ENCODE results near the gene ECSIT.
"Not testable (repeated sequence)": the region's sequence is repeated elsewhere in the genome, so short reads cannot be mapped to it uniquely, and the experiment has no call there.

Gene ECSIT

DNA sequence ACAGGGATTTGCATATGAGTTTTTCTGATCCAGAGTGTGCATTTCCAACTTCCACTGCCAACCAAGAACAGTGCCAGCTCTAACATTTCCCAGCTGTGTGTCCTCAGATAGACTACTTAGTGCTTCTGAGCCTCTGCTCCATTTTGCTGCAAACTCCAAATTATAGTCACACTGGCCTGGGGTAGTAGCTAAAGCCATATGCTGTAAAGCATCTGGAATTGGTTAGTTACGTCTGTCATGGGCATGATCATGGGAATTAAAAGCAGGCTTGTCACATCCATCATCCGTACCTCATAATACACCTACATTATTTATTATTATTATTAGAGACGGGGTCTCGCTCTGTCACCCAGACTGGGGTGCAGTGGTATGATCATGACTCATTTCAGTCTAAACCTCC, 55.2 kb downstream of the ECSIT start:
- no peak for DNase-seq

- not testable (repeated sequence) for DNase-seq
Measured at GRCh38 chr19:11468266-11468845, 60.6 kb downstream of the ECSIT start.

GRCh38 chr19:11465600-11465999, 63.3 kb downstream of the ECSIT start:
- peak; percentile 85 for DNase-seq

GRCh38 chr19:11464333-11465265, 64.3 kb downstream of the ECSIT start:
- DNase-seq = no peak

DNA sequence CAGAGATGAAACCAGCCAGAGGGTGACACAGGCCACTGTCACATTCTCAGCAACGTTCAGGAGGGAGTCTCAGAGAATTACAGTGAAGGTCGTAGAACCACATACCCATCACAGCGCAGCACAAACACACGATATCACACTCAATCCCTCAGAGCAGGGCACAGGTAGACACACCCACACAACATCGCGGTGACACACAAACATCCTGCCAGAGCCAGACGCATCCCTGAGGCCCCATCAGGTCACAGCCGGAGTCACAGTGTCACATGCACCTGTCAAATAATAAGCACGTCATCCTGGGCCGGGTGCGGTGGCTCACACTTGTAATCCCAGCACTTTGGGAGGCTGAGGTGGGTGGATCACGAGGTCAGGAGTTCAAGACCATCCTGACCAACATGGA, 65.5 kb downstream of the ECSIT start:
- no peak for DNase-seq

DNA sequence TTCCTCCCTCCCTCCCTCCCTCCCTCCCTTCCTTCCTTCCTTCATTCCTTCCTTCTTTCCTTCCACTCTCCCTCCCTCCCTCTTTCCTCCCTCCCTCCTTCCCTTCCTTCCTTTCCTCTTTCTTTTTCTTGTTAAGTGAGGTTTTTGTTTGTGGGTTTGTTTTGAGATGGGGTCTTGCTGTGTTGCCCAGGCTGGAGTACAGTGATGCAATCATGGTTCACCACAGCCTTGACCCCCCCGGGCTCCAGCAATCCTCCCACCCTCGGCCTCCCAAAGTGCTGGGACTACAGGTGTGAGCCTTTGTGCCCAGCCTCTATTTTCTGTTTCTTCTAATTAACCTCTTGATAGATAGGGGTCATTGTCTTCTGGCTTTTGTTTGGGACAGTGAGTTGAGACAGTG, 67.5 kb downstream of the ECSIT start:
- DNase-seq = no peak

DNA sequence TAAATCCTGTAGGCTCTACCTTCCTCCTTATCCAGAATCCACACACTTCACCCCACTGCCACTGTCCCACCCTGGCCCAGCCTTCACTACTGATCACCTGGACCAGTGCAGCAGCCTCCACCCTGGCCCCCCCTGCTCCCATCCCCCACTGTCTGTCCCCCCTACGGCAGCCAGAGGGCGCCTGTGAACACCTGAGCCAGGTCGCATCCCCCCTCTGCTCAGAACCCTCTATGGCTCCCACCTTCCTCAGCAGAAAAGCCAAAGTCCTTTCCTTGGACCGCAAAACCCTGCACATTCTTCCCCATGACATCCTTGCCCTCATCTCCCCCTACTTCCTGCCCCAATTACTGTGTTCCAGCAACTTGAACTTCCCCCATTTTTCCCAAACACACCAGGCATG, 68.7 kb downstream of the ECSIT start:
- DNase-seq = no peak

- DNase-seq = not testable (repeated sequence)
Measured at GRCh38 chr19:11458912-11459311, 70.0 kb downstream of the ECSIT start.

GRCh38 chr19:11458236-11458900, 70.6 kb downstream of the ECSIT start:
- no peak for DNase-seq

DNA sequence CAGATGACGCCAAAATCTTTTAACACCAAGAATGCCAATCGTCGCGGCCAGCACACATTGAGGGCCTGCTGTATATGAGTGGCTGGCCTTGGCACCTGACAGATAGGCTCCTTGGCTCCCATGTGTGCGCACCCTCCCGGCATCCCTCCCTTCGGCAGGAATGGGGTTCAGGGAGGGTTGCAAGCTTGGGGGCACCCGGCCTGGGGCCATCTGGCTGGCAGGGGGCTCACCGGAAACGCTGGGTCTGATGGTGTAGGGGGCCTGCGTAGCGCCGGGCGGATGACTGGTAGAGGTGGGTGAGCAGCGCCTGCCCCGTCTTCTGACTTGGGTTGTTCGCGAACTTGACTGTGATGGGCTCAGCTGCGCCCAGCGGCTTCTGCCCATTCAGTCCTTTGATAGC, 71.1 kb downstream of the ECSIT start:
- DNase-seq = no peak

GRCh38 chr19:11457115-11457514, 71.8 kb downstream of the ECSIT start:
- DNase-seq = no peak

DNA sequence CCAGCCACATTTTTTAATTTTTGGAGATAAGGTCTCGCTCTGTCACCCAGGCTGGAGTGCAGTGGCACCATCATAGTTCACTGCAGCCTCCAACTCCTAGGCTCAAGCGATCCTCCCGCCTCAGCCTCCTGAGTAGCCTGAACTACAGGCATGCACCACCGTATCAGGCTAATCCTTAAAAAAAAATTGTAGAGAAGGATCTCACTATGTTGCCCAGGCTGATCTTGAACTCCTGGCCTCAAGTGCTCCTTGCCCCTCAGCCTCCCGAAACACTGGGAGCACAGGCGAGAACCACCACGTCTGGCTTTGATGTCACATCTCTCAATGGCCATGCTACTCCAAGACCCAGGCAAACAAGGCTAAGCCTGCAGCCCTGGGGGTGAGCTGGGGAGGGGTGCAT, 72.3 kb downstream of the ECSIT start:
- no peak for DNase-seq
